Ovary (tissue), 9 donors: ENCODE results near the gene UMAD1. TPM values are rescaled to one million over a fixed set of nuclear protein-coding genes. Genes with fewer than 3 reads are reported as not detected.

Source experiments
- DNase-seq, 5 donors: peaks; one replicate each; pipeline ENCODE4 v3.0.0-alpha.2; 2019 to 2020
- H3K27ac ChIP-seq, 2 donors: fragments of 200-600 bp; one replicate each; pipeline versions ENCODE4 v1.5.1 to v1.8.0; 2019 to 2022
- H3K27me3 ChIP-seq: fragments of 200-600 bp; one replicate; pipeline ENCODE4 v1.8.0; 2022
- H3K36me3 ChIP-seq: fragments of 200-600 bp; sonication (generic); one replicate; pipeline ENCODE4 v1.5.1; 2019
- H3K4me1 ChIP-seq: one replicate; pipeline ENCODE4 v1.8.1; 2013; ENCODE audit warnings: mild to moderate bottlenecking, moderate library complexity; ENCODE audit not compliant: insufficient read depth
- H3K4me3 ChIP-seq: fragments of 200-600 bp; sonication (generic); one replicate; pipeline ENCODE4 v1.5.1; 2017
- H3K9me3 ChIP-seq, 2 donors: fragments of 200-600 bp in 1 of 2; sonication (generic) in 1 of 2; one replicate each; pipeline versions ENCODE4 v1.5.1 to v1.8.1; 2013 to 2019; ENCODE audit warnings: mild to moderate bottlenecking in 1 of 2, moderate library complexity in 1 of 2
- EP300 ChIP-seq: sonication (generic); formaldehyde crosslinking; IDR thresholded peaks from one replicate; pipeline ENCODE4 v1.6.1; 2017; ENCODE audit warnings: antibody characterized with exemption
- POLR2A ChIP-seq: fragments of 450-650 bp; IDR thresholded peaks from one replicate; pipeline ENCODE4 v1.6.1; 2017; ENCODE audit warnings: antibody characterized with exemption, mild to moderate bottlenecking, moderate library complexity
- WGBS, 3 donors: extraction: QIAGEN DNeasy Blood & Tissue Kit in 1 of 3; methylation state at CpG; one replicate each; pipeline versions ENCODE4 v1.1.5 to v1.1.7; 2013 to 2017; 5-methylcytosine and 5-hydroxymethylcytosine counted together
- intact Hi-C, 4 donors: fragments of 100-400 bp; cut with DNase I; formaldehyde crosslinking; loops; one replicate each; pipeline versions ENCODE4 v1.11.0 to v1.15.1; 2022 to 2023
- polyA plus RNA-seq, 2 donors: library from polyadenylated mRNA; stranded (reverse); fragments of 200-250 nt in 1 of 2; fragments of 350-450 nt in 1 of 2; fragmentation: Illumina TruSeq in 1 of 2; extraction: RNeasy Lipid Tissue Mini Kit (QIAGEN cat#74804) in 1 of 2; gene quantifications; one replicate each; pipeline ENCODE4 v1.2.3, GENCODE V29; 2013 to 2014
- total RNA-seq, 7 donors: library from RNA; depleted of rRNA in 2 of 7; stranded (reverse); fragments of >200 nt in 2 of 7; fragmentation: NEBNext Ultra II Directional in 3 of 7; extraction: Animal tissue kit (Norgen Biotek cat#: 25700) in 3 of 7; gene quantifications; one replicate each; pipeline versions ENCODE4 v1.1.0 to v1.2.4, GENCODE V29; 2016 to 2023
- TF ChIP-seq, protein P1 (sequence below), 3 donors: fragments of 450-650 bp in 2 of 3; fragments of 200-600 bp in 1 of 3; IDR thresholded peaks; one replicate each; pipeline versions ENCODE4 v1.5.1 to v1.8.0; 2016 to 2022; ENCODE audit warnings: antibody characterized with exemption in 3 of 3, mild to moderate bottlenecking in 1 of 3
- donor health status: DM: no; HTN: no; CAD: no; lungs with moderate emphysema.
- donor health status: DM: no; HTN: no; CAD: no.
- donor health status: Bipolar disorder and iron deficiency.
- donor health status: DM: yes; HTN: yes; CAD: no.
- donor health status: DM: no; HTN: no; CAD: no.
- donor health status: DM: yes; HTN: yes; CAD: no.

UMAD1 gene
- total and polyA plus RNA-seq, 9 donors = 10.4 to 19.1 (median 16.2) TPM

DNA sequence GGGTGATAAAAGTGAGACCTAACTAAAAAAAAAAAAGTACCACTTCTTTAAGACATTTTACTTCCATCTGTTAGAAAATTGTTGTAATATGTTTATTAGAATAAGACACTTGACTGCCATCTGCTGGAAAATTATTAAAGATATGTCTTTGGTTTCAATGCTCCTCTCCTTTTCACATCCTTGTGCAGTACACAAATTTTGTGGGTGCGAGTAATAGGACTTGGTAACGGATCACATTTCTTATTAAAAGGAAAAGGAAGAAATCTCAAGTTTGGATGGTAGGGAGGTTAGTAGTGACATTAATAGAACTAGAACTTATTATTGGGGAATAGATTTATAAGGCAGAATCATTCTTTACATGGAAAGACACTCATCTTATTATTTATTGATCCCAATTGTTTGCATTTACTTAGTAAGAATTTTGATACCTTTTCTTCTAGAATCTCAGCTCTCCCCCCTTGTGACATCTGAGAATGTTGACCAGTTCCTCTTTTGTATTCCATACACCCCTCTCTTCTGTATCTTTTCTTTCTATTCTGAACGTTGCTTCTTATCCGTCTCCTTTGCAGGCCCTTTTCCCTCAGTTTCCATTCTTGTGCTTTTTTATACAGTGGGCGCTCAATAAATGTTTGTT, 120.9 kb downstream of the UMAD1 start:
- intact Hi-C loops = no loop called here
- Histone ChIP-seq H3K4me3 (no peak overlapping the region), H3K36me3 (no peaks in the 10 kb centered on the region), H3K9me3 (no peaks in the 10 kb centered on the region), H3K27ac (no peak overlapping the region), H3K27me3 (no peaks in the 10 kb centered on the region), H3K4me1 (peaks cover 2% of the 10 kb centered on the region)
- 46 to 58% (median 54%) methylated on average over 5 of the region's 5 CpGs for WGBS, 3 donors
- TF ChIP-seq EP300 = no peak
- TF ChIP-seq POLR2A = no peak
- TF ChIP-seq, protein P1, sequence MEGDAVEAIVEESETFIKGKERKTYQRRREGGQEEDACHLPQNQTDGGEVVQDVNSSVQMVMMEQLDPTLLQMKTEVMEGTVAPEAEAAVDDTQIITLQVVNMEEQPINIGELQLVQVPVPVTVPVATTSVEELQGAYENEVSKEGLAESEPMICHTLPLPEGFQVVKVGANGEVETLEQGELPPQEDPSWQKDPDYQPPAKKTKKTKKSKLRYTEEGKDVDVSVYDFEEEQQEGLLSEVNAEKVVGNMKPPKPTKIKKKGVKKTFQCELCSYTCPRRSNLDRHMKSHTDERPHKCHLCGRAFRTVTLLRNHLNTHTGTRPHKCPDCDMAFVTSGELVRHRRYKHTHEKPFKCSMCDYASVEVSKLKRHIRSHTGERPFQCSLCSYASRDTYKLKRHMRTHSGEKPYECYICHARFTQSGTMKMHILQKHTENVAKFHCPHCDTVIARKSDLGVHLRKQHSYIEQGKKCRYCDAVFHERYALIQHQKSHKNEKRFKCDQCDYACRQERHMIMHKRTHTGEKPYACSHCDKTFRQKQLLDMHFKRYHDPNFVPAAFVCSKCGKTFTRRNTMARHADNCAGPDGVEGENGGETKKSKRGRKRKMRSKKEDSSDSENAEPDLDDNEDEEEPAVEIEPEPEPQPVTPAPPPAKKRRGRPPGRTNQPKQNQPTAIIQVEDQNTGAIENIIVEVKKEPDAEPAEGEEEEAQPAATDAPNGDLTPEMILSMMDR (IDR thresholded peaks at IDR 0.05) = no peak
- DNase-seq = no peak

DNA sequence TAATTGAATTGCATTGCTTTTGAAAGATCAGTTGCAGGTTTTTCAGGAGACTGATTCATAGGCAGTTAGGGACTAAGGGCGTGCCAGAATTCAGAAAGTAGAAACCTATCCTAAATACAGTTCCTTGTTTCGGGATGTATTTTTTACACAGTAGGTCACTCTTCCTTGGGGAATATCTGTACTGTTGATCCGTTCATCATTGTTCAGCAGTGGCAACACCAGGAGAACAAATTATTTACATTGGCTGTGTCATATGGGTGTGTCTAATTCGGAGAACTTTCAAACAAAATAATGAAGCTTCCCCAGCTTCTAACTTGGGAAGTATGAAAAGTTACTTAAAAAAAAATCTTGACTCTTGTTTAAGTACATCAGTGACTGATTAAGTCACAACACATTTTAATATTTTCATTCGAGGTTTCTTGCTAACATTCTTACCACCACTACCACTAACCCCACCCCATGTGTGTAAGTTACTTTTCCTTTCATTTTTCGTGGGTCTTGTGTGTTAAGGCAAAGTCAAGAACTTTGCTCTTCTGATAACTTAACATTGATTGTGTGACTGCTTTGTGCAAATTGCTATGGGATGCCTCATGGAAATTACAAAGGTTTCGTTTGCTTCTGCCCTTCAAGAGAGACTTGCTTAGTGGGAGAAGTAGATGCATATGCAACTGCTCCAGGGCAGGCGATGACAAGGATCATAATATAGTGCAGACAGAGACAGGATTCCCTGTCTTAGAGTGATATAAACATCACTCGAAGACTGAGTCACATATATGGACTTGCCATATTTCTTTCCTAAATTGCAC, 121.6 kb downstream of the UMAD1 start:
- intact Hi-C loops = no loop called here

GRCh38 chr7:7764520-7765396, 124.2 kb downstream of the UMAD1 start:
- H3K4me1 ChIP-seq = peaks cover 3% of the 10 kb centered on the region
- DNase-seq = no peak
- no peaks in the 10 kb centered on the region for H3K27me3 ChIP-seq
- no peaks in the 10 kb centered on the region for H3K36me3 ChIP-seq
- no peak overlapping the region for H3K4me3 ChIP-seq
- intact Hi-C loops = no loop called here
- H3K27ac ChIP-seq = no peak overlapping the region
- no peaks in the 10 kb centered on the region for H3K9me3 ChIP-seq
- TF ChIP-seq POLR2A (no peak), EP300 (no peak)
- TF ChIP-seq, protein P1 (IDR thresholded peaks at IDR 0.05) = no peak
- WGBS, 3 donors = 87 to 96% (median 94%) methylated on average over 3 of the region's 3 CpGs

More for the DNA sequence above, 121.6 kb downstream of the UMAD1 start:
- 18 to 22% (median 19%) methylated on average over 9 of the region's 9 CpGs for WGBS, 3 donors
- TF ChIP-seq POLR2A (no peak), EP300 (no peak)
- TF ChIP-seq, protein P1 (IDR thresholded peaks at IDR 0.05) = no peak
- Histone ChIP-seq H3K4me3 (peak overlapping the region; percentile 4), H3K27ac (peak overlapping the region in 1 of 2 donors; percentile 26), H3K4me1 (peaks cover 2% of the 10 kb centered on the region), H3K36me3 (no peaks in the 10 kb centered on the region), H3K9me3 (no peaks in the 10 kb centered on the region), H3K27me3 (no peaks in the 10 kb centered on the region)
- no peak for DNase-seq

- no peak for DNase-seq
- H3K27me3 ChIP-seq = no peaks in the 10 kb centered on the region
- TF ChIP-seq, protein P1 (IDR thresholded peaks at IDR 0.05) = no peak
- TF ChIP-seq EP300 = no peak
- TF ChIP-seq POLR2A = no peak
- H3K9me3 ChIP-seq = no peaks in the 10 kb centered on the region
- intact Hi-C loops = no loop called here
- no peak overlapping the region for H3K27ac ChIP-seq
- no peaks in the 10 kb centered on the region for H3K36me3 ChIP-seq
- H3K4me1 ChIP-seq = peaks cover 3% of the 10 kb centered on the region
- no peak overlapping the region for H3K4me3 ChIP-seq
Measured at GRCh38 chr7:7765422-7765821, 124.9 kb downstream of the UMAD1 start.
